NCI-H2227 treated with DMSO at 0.1 percent for 48 hours (cell line): ENCODE data around the gene PKP3.

Experiments
- DNase-seq: peaks from one replicate; lab custom pipeline; 2025; lab: John Stamatoyannopoulos, UW

Gene PKP3

DNA sequence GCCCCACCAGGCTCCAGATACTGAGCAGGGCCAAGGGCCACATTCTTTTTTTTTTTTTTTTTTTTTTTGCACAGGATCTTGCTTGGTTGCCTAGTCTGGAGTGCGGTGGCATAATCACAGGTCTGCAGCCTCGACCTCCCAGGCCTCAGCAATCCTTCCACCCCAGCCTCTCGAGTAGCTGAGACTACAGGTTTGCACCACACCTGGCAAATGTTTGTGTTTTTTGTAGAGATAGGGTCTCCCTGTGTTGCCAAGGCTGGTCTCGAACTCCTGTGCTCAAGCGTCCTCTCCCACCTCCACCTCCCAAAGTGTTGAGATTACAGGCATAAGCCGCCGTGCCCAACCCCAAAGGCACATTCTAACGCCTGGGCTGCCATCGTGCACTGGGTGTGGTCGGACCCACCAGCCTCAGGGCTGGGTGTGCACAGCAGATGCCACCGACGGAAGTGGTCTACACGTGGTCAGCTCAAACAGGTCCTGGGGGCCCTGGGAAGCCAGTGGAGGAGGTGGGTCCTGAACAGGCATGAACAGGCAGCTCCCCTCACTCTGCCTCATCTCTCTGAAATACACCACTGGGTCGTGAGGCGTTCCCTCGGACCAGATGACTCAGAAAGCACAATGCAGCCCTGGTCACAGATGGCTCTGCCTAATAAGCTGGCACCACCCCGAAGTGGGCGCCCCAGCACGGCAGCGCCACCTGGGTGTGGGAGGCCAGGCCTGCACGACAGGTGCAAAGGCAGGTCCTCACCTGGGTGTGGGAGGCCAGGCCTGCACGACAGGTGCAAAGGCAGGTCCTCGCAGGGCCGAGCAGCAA is 29.9 kb upstream of the PKP3 start:
- no peak for DNase-seq

GRCh38 chr11:364991-365725 is 28.9 kb upstream of the PKP3 start:
- DNase-seq, result no peak

DNA sequence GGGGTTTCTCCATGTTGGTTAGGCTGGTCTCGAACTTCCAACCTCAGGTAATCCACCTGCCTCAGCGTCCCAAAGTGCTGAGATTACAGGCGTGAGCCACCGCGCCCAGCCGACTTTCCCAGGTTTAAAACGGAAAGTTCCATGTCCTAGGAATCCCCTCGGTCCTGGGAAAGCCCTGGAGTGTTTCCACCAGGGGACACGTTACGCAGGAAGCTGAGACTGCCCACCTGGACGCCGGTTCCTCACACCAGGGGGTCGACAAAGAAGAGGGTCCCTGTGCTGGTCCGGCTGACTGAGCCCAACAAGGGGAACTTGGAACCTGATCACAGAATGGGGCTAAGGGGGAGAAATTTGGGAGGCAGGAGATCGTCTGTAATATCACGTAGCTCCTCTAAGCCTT is 28.2 kb upstream of the PKP3 start:
- no peak for DNase-seq

DNA sequence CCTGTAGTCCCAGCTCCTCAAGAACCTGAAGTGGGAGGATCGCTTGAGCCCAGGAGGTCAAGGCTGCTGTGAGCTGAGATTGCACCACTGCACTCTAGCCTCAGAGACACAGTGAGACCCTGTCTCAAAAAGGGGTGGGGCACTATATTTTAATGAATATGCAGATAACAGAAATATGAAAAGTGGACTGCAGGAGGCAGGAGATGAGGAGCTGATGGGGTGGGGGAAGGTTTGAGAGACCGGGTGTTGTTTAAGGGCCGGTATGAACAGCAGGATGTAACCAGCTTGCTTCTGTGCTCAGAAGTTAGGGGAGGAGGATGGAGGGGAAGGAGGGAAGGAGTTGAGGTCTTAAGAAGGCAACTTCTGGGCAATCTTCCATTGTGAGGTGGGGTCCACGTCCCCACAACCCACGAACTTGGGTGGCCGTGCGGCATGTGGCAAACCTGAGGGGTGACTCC is 26.0 kb upstream of the PKP3 start:
- DNase-seq, result no peak

DNA sequence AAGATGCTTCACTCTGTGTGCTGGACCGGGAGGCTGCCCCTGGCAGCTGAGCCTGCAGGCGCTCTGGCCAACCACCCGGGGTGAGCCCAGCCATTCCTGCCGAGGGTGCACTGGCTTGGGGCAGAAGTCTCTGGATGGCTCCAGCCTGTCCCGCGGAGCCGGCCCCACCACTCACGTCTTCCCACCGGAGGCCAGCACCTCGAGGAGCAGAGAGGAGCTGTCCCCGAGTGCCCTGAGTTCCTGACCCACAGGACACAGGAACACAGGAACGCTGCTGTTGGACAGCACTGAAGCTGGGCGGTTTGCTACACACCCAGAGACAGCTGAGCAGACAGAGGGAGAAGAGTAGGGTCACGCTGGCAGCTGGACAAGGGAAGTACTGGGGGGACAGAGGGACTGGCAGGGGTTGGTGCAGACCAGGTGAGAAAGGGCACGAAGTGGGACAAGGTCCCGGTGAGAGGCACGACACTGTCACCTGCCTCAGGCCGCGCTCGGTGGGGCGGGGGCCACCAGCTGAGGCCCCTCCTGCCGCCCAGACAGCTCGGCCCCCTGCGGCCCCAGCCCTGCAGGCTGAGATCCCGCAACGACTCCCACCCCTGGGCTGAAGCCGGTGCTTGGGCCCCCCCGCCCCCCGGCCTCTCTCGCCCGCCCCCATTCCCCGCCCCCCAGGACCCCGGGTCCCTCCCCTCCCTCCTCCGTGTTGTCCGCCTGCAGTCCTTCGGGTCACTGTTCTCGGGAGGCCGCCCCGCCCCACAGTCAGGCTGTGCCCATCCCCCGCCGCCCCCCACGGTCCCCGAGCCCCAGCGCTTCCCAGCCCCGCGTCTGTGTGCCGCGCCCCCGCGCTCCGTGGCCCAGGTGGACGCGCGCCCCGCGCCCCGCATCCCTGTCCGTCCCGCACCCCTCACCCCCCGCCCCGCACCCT is 25.3 kb upstream of the PKP3 start:
- no peak for DNase-seq

GRCh38 chr11:369336-370018 is 24.5 kb upstream of the PKP3 start, which contains the start of gene B4GALNT4:
Gene B4GALNT4, plus strand, starts transcription at chr11:369499. Its CDS starts 305 bp downstream, at chr11:369804.
- DNase-seq, result peak; percentile 43

GRCh38 chr11:370070-370941 is 23.7 kb upstream of the PKP3 start:
- no peak for DNase-seq

GRCh38 chr11:371051-371450 is 23.0 kb upstream of the PKP3 start:
- no peak for DNase-seq

DNA sequence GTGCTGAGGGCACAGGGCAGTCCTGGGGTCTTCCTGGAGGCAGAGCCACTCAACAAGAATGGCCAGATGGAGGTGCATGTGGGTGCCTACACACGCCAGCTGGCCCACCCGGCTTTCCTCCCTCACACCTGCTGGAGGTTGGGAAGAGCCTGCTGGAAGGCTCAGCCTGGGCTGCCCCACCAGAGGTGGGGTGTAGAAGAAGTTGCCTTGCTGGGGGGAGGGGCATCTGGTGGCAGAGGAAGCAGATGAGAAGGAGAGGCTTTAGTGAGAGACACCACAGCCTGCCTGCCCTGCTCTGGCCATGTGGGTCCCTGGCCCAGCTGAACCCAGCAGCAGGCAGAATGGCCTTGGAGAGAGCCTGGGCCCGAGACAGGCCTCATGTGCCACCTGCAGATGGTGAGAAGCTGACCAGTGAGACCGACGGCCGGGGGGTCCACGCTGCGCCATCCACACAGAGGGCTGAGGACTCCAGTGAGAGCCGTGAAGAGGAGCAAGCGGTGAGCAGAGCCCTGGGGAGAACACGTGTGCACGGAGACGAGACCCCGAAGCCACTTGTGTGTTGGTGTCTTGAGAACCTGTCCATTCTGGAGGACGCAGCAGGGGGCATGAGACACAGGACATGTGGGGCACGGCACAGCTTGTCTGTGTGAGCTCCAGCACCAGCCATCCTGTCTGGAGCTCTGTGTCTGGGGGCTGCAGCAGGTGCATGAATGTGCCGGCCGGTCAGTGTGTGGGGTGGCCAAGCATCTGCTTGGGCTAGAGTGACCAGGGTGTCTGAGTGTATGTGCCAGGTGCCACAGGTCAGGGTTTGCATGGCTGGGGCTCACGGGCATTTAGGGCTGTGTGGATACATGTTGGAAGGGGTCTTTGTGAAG is 22.1 kb upstream of the PKP3 start:
- DNase-seq, result no peak

DNA sequence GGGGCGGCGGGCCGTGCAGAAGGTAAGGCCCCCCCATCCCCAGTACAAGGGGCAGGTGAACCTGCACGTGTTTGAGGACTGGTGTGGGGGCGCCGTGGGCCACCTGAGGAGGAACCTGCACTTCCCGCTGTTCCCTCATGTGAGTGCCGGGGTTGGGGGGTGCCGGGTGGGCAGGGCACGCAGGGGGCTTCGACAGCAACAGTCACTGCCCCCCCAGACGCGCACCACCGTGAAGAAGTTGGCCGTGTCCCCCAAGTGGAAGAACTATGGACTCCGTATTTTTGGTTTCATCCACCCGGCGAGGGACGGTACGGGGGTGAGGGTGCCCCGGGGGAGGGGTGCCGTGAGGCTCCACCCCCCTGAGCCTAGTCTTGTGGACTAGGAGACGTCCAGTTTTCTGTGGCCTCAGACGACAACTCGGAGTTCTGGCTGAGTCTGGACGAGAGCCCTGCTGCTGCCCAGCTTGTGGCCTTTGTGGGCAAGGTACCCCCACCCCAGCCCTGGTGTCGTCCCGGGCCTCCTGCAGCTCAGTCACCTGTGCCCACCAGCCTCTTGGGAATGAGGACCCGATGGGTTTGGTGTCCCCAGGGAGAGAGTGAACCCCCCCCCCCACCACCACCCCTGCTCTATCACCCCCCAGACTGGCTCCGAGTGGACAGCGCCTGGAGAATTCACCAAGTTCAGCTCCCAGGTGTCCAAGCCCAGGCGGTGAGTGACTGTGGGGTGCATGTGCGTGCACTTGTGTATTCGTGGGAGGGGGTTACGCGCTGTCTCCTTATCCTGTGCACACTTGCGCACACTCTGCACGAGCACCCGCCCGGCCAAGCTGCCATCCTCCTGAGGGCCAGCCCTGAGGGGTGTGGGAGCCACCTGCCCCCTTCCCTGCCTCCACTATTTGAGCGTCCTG is 20.9 kb upstream of the PKP3 start:
- DNase-seq, result no peak

DNA sequence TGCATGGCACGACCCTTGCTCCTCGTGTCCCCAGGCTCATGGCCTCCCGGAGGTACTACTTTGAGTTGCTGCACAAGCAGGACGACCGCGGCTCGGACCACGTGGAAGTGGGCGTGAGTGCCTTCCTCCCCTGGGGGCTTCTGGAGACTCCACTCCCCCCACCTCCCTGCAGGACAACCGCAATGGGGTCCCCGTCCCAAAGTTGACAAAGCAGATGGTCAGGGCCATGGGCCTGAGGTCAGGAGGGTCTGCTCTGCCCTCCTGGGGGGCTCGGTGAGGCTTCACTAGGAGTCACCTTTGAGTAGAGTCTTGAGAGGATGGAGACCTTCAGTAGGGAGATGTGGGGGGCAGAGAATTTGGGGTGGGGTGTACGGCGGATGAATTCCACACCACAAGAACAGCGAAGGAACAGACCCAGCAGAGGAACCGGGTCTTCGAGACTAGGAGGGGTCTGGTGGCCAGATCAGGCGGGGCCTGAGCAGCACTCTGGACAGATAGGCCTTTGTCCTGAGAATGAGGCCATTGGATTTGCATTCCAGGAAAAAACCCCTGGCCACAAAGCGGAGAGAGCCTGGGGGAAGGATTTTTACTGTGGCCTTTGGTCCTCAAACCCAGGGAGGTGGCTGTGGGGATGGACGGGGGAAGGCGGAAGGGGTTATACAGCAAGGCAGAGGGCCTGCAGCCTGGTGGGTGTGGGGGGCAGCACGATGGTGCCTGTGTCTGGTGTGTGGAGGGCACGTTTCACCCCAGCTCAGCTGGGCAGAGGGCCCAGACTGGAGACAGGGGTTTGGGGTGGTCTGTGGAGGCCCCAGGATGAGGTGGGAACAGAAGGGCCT is 20.1 kb upstream of the PKP3 start:
- DNase-seq, result no peak

DNA sequence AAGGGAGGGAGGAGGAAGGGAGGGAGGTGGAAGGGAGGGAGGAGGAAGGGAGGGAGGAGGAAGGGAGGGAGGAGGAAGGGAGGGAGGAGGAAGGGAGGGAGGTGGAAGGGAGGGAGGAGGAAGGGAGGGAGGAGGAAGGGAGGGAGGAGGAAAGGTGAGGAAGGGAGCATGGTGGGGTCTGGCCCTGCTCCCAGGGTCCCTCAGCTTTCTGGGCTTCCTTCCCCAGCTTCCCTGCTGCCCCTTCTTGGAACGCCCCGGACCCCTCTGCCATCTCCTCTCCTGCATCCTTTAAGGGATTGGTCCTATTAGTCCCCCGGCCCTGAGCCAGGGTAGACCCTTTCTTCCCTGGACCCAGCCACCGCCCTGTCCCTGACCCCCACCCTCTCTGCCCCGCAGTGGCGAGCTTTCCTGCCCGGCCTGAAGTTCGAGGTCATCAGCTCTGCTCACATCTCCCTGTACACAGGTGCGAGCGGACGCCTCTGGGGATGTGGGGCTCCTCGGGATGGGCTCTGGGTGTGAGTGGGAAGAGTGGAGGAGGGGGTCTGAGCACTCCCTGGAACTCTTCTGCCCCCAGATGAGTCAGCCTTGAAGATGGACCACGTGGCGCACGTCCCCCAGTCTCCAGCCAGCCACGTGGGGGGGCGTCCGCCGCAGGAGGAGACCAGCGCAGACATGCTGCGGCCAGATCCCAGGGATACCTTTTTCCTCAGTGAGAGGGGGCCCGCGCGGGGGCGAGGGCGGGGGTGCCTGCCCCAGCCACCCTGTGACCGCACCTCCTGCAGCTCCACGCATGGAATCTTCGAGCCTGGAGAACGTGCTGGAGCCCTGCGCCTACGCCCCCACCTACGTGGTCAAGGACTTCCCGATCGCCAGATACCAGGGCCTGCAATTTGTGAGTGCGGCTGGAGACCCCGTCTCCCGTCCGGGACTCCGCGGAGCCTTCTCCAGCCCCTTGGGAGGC is 18.7 kb upstream of the PKP3 start:
- DNase-seq, result no peak

- no peak for DNase-seq
These were observed 17.4 kb upstream of the PKP3 start for GRCh38 chr11:376531-377173.

DNA sequence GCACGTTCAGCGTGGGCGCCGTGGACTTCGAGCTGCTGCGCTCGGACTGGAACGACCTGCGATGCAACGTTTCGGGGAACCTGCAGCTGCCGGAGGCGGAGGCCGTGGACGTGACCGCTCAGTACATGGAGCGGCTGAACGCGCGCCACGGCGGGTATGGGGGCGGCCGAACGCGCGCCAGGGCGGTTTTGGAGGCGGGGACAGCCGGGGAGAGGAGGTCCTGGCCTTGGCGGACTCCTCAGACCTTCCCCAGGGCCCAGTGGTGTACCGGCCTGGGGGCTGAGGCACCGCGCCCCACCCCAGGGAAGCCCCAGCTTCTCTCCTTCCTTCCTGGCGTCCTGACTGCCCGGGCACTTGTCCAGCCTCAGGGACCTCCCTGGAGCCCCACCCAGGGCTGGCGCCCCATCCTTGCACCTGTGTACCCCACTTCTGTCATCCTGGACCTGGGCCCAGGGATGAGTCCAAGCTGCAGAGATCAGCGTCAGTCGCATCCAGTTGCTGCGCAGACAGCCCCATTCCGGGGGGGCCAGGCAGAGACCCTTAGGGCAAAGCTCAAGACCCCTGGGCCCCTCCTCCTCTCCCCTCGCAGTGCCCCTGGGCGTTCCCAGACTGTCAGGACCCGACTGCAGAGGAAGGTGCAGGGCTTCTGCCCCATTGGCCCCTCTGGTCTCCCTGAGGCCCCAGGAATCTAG is 16.7 kb upstream of the PKP3 start:
- DNase-seq, result no peak

GRCh38 chr11:377883-378500 is 16.0 kb upstream of the PKP3 start:
- no peak for DNase-seq
